Loucy (cell line): ENCODE measurements around the gene NME1.

ENCODE experiments used
- CTCF ChIP-seq: fragments of 200-600 bp; sonication (generic); conservative IDR thresholded peaks from 2 replicates; pipeline ENCODE4 v1.5.1; 2014; ENCODE audit warnings: mild to moderate bottlenecking, antibody characterized with exemption, low read length
- EZH2phosphoT487 ChIP-seq: fragments of 200-600 bp; IDR thresholded peaks from 2 replicates; pipeline ENCODE4 v1.6.1; 2018; ENCODE audit warnings: antibody characterized with exemption, mild to moderate bottlenecking, moderate library complexity, borderline replicate concordance

DNA sequence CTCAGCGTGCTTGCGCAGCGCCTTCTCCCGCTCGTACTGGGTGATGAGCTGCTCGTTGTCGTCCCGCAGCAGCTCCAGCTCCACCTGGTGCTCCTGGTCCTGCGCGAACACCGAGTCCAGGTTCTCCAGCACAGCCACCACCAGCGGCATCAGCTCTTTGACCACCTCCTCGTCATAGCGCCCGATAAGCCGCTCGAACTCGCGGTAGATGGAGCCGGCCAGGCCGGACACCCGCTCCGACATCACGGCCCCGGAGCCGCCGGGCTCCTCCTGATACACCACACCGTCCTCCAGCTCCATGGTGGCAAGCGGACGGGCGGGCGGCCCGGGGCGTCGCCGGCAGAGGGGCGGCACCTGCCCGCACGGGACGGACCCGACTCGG, 33.0 kb upstream of the NME1 start:
- TF ChIP-seq CTCF, result no peak
- no peak for TF ChIP-seq EZH2phosphoT487
